ENCODE measurements around the gene MAPK4. TPM values are rescaled to one million over a fixed set of nuclear protein-coding genes. Genes with fewer than 3 reads are reported as not detected.

The MAPK4 gene
- total and polyA plus RNA-seq, 2 donors from 2014 or later: 9.0 to 9.2 TPM

GRCh38 chr18:50656396-50656795 is 96.5 kb downstream of the MAPK4 start:
- Histone ChIP-seq H3K27ac (ENCODE audit: low read depth in 2 of 2, low read length in 2 of 2) (no peak overlapping the region), H3K9ac (ENCODE audit: low read length in 3 of 3) (no peak overlapping the region), H3K4me3 (ENCODE audit: low read length in 3 of 3) (no peak overlapping the region), H3K27me3 (ENCODE audit: control insufficient read depth, insufficient read depth, low read length) (no peaks in the 10 kb centered on the region), H3K36me3 (ENCODE audit: control insufficient read depth in 2 of 3, insufficient read depth in 3 of 3, low read length in 3 of 3) (no peaks in the 10 kb centered on the region), H3K4me1 (ENCODE audit: control insufficient read depth in 2 of 3, insufficient read depth in 2 of 3, low read depth in 1 of 3, low read length in 3 of 3) (peaks cover 0 to 12% (median 7%) of the 10 kb centered on the region in 3 donors), H3K9me3 (ENCODE audit: control insufficient read depth in 2 of 3, insufficient read depth in 1 of 3, low read length in 3 of 3) (peaks cover 0 to under 1% (median 0%) of the 10 kb centered on the region in 3 donors)
- no peak for FAIRE-seq
- intact Hi-C loops (cut with DNase I): no loop called here
- no peak for TF ChIP-seq CTCF (IDR thresholded peaks at IDR 0.05; ENCODE audit: borderline replicate concordance, extremely low read depth, insufficient read depth)
- DNase-seq: no peak

GRCh38 chr18:50656841-50657470 is 97.1 kb downstream of the MAPK4 start:
- Histone ChIP-seq H3K4me1 (ENCODE audit: control insufficient read depth in 2 of 3, insufficient read depth in 2 of 3, low read depth in 1 of 3, low read length in 3 of 3) (peaks cover 0 to 12% (median 7%) of the 10 kb centered on the region in 3 donors), H3K27me3 (ENCODE audit: control insufficient read depth, insufficient read depth, low read length) (no peaks in the 10 kb centered on the region), H3K27ac (ENCODE audit: low read depth in 2 of 2, low read length in 2 of 2) (no peak overlapping the region), H3K36me3 (ENCODE audit: control insufficient read depth in 2 of 3, insufficient read depth in 3 of 3, low read length in 3 of 3) (no peaks in the 10 kb centered on the region), H3K4me3 (ENCODE audit: low read length in 3 of 3) (no peak overlapping the region), H3K9ac (ENCODE audit: low read length in 3 of 3) (no peak overlapping the region), H3K9me3 (ENCODE audit: control insufficient read depth in 2 of 3, insufficient read depth in 1 of 3, low read length in 3 of 3) (peaks cover 0 to 6% (median 0%) of the 10 kb centered on the region in 3 donors)
- DNase-seq (no peak), FAIRE-seq (no peak)
- intact Hi-C loops (cut with DNase I): no loop called here
- TF ChIP-seq CTCF (IDR thresholded peaks at IDR 0.05; ENCODE audit: borderline replicate concordance, extremely low read depth, insufficient read depth): no peak

GRCh38 chr18:50658601-50659000 is 98.7 kb downstream of the MAPK4 start:
- H3K4me1 ChIP-seq (ENCODE audit: control insufficient read depth in 2 of 3, insufficient read depth in 2 of 3, low read depth in 1 of 3, low read length in 3 of 3): peaks cover 0 to 12% (median 7%) of the 10 kb centered on the region in 3 donors
- H3K9me3 ChIP-seq (ENCODE audit: control insufficient read depth in 2 of 3, insufficient read depth in 1 of 3, low read length in 3 of 3): peaks cover 0 to 9% (median 2%) of the 10 kb centered on the region in 3 donors
- FAIRE-seq (no peak), DNase-seq (peak in 1 of 5 donors; percentile 20)
- no peak overlapping the region for H3K4me3 ChIP-seq (ENCODE audit: low read length in 3 of 3)
- no peak overlapping the region for H3K27ac ChIP-seq (ENCODE audit: low read depth in 2 of 2, low read length in 2 of 2)
- intact Hi-C loops (cut with DNase I): no loop called here
- no peaks in the 10 kb centered on the region for H3K27me3 ChIP-seq (ENCODE audit: control insufficient read depth, insufficient read depth, low read length)
- no peaks in the 10 kb centered on the region for H3K36me3 ChIP-seq (ENCODE audit: control insufficient read depth in 2 of 3, insufficient read depth in 3 of 3, low read length in 3 of 3)
- TF ChIP-seq CTCF (IDR thresholded peaks at IDR 0.05; ENCODE audit: borderline replicate concordance, extremely low read depth, insufficient read depth): no peak
- no peak overlapping the region for H3K9ac ChIP-seq (ENCODE audit: low read length in 3 of 3)
